Hematopoietic multipotent progenitor cell treated with erythropoietin and hydrocortisone succinate and interleukin-3 and kit ligand, for 4 days (in vitro differentiated cells): ENCODE data around the gene RHEBL1.

Experiments
- DNase-seq: peaks from one replicate; pipeline ENCODE4 v3.0.0-alpha.2; 2015

The RHEBL1 gene

GRCh38 chr12:49052451-49053208, 17.1 kb downstream of the RHEBL1 start:
- DNase-seq = no peak

DNA sequence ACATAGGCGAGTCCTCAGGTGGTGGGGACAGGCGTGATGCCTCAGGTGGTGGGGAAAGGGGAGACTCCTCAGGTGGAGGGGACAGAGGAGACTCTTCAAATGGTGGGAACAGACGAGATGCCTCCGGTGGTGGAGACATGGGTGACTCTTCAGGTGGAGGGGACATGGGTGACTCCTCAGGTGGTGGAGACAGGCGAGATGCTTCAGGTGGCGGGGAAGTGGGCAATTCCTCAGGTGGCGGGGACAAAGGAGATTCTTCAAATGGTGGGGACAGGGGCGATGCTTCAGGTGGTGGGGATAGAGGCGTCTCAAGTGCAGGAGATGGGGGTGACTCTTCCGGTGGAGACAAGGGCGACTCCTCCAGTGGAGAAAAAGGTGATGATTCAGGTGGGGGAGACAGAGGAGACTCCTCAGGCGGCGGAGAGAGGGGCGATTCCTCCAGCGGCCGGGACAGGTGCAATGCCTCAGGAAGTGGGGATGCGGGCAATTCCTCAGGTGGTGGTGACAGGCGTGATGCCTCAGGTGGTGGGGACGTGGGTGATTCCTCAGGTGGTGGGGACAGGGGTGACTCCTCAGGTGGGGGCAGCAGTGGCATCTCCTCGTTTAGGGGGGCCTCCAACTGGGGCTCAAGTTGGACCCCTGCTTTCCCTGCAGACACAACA, 17.9 kb downstream of the RHEBL1 start:
- no peak for DNase-seq

GRCh38 chr12:49051373-49051764, 18.4 kb downstream of the RHEBL1 start:
- DNase-seq = no peak

GRCh38 chr12:49050507-49051372, 19.0 kb downstream of the RHEBL1 start:
- DNase-seq = no peak

DNA sequence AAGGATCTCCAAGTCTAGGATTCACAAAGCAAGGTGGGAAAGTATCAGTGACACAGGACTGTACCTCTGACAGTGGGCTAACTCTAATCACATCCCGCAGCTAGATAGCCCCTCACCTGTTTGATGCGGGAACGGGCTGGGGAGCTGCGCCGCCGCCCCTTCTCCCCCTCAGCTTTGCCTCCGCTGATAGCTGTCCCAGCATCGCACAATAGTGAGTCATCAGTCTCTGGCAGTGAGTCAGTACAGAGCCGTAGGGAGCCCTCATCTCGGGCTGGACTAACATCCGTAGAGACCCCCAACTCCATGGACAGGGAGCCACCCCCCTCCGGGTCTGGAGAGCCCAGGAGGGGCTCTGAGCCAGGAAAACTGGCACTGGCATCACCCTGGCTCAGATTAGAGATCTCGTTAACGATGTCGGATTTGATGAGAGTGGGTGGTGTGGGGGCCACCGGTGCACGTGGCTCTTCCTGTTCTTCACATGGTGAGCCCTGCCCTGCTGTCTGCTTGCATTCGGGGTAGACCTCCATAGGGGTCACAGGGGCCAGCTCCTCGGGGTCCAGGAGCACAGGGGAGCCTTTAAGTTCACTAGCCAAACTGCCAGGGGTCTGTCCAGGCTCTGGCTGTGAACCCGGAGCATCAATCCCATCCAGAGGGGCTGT, 20.1 kb downstream of the RHEBL1 start:
- DNase-seq = no peak

- DNase-seq = no peak
Observed at GRCh38 chr12:49048953-49049352, 20.8 kb downstream of the RHEBL1 start.

GRCh38 chr12:49046129-49046895, 23.5 kb downstream of the RHEBL1 start:
- no peak for DNase-seq

GRCh38 chr12:49044660-49045059, 25.1 kb downstream of the RHEBL1 start:
- DNase-seq = no peak

- DNase-seq = peak; percentile 89
Observed at GRCh38 chr12:49043856-49044258, 25.9 kb downstream of the RHEBL1 start.

DNA sequence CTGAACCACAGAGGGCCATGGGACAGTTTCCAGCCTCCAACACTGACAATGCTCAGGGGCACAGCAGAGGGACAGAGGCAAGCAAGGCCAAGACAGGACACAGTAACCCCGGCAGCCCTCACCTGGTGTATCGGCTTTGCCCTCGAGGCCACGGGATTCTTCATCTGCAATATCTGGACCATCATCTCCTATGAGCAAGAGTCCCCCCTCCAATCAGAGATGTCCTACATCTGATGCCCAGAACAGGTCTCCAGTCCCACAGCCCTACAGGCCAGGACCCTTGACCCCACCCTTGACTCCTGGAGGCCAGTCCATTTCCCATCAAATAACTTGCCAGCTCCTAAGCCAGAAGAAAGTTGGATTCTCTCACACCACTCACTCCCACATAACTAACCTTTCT, 26.5 kb downstream of the RHEBL1 start:
- DNase-seq = no peak

DNA sequence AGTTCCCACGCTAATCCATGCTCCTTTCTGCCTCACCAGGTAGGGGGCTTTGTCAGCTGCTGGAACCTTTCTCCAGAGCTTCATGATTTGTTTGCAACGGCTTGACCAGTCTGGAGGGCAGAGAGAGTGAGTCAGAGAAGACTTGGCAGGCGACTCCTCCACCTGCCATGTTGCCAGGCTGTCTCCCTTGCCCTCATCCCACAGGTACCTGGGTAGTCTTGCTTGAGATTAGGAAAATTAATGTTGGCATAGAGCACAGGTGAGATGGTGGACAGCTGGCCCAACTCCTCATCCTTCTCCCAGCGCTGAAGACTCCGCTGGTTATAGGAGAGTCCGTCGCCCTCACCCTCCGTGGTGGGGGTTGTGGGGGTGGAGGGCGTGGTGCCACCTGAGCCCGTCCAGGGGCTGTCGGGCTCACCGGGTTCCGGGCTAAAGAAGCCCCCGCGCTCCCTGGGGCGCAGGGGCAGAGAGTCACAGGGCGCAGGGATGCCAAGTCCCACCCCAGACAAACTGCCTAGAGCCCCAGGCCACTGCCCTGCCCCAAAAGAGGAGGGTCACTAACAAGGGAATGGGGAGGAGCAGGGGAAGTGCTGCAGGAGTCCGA, 27.8 kb downstream of the RHEBL1 start:
- no peak for DNase-seq

DNA sequence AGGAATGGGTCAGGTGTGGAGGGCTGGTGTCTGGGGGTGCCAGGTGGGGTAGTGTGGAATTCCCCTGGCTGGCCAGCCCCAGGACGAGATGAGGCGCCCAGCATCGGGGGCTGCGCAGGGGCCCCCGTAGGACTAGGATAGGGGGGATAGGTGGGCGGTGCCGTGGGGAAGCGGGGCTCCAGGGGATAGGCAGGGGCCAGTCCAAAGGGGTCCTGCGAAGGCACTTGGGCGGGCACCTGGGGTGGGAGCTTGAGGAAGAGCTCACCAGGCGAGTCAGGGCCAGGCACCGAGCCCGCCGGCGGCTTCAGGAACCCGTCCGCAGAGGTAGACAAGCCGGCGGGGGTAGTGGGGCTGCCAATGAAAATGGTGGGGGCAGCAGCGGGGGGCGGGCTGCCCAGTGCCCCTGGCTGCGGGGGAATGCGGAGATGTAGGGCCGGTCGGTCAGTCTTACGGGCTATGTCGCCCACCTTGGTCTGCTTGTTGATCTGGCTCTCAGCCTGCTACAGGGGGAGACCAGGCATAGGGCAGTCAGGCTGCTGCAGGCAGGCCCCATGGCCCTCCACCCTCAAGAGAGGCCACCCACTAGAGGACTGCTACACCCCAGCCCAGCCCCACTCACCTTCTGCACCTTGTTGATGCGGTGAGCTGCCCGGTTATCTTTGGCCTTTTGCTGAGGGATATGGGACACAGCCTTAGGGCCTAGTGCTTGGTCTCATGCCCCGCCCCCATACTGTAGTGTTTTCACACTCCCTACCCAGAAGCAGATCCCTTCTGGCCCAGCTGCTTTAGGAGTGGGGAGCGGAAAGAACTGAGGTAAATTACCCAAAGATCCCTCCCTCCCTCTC, 28.5 kb downstream of the RHEBL1 start:
- no peak for DNase-seq

DNA sequence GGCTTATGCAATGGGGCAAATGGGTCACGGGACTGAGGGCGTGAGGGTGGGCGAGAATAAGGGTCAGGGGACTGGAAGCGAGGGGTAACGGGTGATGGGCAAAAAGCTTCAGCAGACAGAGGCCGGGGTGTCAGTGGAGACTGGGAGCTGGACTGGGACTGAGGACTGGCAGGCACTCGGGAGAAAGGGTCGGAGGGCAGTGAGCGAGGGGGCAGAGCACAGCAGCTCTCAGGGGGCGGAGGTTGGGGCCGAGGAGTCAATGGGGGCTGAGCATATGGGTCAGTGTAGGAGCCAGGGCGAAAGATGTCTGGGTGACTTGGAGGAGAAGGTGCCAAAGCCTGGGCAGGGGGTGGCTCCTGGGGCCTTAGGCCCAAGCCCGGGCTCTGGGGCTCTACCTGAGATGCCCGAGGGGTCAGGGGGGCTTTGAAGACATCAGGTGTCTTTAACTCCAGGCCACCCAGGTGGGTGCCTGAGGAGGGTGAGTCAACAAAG, 29.4 kb downstream of the RHEBL1 start:
- no peak for DNase-seq

DNA sequence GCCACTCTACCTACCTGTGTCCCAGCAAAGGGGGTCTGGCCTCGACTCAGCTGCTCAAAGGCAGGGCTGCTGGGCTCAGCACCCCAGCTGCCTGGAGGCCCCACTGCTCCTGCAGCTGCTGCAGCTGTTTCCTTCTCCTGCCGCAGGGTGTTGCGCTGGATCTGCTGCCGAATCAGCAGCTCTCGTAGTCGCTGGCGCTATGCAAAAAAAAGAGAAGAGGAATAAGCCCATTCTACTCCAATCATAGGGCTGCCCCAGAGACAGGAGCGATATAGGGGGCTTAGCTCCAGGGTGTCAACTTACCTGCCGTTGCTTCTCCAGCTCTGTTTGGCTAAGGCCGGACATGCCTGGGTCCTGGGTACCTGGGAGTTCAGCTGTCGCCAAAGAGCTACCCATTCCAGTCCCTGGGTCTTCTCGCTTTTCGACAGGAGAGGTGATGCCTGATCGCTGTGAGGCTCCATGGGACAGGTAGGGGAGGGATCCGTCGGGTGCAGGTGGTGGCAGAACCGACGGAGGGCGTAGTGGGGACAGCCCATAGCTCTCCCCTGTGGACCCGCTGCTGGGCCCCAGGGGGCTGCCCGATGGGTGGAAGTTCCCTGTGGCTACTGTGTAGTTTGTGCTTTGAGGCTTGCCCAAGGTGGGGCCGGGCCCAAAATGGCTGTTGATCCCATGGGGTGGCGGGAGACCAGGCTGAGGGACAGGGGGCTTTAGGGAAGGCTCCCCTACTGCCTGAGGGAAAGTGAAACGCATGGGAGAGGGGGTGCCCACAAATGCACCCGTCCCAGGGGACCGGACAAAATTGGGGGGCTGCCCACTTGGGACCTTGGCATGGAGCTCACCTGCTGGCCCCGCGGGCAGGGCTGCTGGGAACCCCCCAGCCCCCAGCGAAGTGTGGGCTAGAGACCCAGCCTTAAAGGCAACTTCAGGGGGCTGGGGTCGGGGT, 30.1 kb downstream of the RHEBL1 start:
- DNase-seq = no peak

DNA sequence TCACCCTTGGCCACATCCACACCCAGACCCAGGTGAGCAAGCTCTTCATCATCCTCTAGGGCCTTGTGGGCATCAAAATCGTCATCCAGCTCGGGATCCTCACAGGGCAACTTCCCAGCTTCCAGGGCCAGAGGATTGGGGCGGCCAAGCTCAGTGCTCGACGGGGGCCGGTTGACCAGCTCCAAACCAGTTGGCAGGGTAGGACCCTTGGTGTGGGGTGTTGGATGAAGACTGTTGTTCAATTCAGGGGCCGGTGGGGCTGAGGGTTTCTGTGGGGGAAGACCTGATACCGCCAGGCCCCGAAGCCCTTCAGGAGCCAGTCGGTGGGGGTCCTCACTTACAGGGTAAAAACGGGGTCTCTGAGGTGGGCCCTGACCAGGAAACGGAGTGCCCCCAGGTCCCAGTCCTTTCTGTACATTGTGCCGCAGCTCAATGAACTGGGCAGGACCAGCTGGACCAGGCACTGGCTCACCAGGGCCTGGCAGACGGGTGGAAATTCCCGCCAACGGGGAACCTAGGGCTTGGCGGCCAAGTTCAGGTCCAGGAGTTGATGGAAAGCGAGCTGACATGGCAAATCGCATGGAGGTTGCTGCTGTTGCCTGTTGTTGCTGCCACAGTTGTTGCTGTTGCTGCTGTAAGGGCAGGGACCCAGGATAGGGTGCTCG, 31.4 kb downstream of the RHEBL1 start:
- no peak for DNase-seq

GRCh38 chr12:49037947-49038237, 31.9 kb downstream of the RHEBL1 start:
- no peak for DNase-seq

DNA sequence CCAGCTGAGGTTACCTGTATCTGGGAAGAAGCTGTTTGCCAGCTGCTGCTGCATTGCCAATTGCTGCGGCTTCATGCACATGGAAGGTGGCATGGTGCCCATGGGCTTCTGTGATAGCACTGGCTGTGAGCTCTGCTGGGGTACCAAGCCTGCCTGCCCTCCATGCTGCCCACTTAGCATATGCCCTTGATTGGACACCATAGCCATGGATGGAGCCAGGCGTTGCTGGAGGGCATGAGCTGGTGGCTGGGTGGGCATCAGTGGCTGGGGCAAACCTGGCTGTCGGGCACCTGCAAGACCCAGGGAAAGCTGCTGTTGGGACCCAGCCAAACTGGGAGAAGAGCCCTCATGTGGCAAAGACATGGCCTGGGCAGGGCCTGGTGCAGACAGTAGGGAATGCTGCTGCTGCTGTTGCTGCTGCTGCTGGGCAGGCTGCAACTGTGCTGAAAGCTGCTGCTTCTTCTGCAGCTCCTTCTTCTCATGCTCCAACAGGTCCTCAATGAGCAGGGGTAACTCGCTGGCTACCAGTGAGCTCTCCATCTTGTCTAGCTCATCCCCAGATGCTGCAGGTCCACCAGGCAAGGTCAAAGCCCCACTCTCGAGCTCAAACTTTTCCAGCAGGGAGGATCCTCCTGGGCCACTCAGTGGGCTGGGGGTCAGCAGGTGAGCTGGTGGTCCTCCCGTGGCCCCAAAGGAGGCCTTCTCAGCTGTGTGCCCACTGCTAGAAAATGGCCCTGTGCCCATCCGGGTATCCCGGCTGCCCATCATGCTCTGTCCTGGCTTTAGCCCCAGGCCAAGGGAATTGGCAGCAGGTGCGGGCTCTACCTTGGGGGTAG, 32.5 kb downstream of the RHEBL1 start:
- DNase-seq = no peak

DNA sequence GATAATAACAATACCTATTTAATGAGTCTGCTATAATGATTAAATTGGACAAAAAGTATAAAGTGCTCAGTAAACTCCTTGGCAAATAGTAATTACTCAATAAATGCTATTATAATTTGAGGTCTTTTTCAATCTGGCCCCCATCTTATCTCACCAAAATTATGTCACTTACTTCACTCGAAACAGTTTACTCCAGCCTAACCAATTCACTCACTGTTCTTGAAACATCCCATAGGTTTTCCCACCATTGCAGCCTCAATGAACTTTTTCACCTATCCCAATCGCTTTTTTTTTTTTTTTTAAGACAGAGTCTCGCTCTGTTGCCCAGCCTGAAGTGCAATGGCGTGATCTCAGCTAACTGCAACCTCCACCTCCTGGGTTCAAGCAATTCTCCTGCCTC, 33.8 kb downstream of the RHEBL1 start:
- no peak for DNase-seq
